Heart right ventricle (tissue), 16 donors: ENCODE data around the gene UPF1. TPM values are rescaled to one million over a fixed set of nuclear protein-coding genes. Genes with fewer than 3 reads are reported as not detected.
A peak's percentile ranks its signal among the peaks of the same experiment; 100 is the strongest.
"Not testable (repeated sequence)": the region's sequence is repeated elsewhere in the genome, so short reads cannot be mapped to it uniquely, and the experiment has no call there.

ENCODE experiments used
- ATAC-seq, 8 donors: fragments of 200-7000 bp; cut with Tn5 transposase; one replicate each; pipeline ENCODE4 v1.9.1; 2020; ENCODE audit warnings: mild to moderate bottlenecking in 8 of 8, moderate library complexity in 8 of 8, moderate number of reproducible peaks in 1 of 8
- DNase-seq, 2 donors: peaks; one replicate each; pipeline ENCODE4 v3.0.0-alpha.2; 2020
- H3K27ac ChIP-seq, 10 donors: fragments of 200-600 bp; sonication (generic) in 2 of 10; one replicate each; pipeline versions ENCODE4 v1.5.0 to v1.8.0; 2020 to 2022; ENCODE audit warnings: mild to moderate bottlenecking in 3 of 10
- H3K27me3 ChIP-seq, 7 donors: fragments of 200-600 bp; one replicate each; pipeline ENCODE4 v1.8.0; 2021 to 2022; ENCODE audit warnings: mild to moderate bottlenecking in 2 of 7
- H3K36me3 ChIP-seq, 9 donors: fragments of 200-600 bp; sonication (generic) in 1 of 9; one replicate each; pipeline versions ENCODE4 v1.5.0 to v1.8.0; 2020 to 2022; ENCODE audit warnings: mild to moderate bottlenecking in 2 of 9
- H3K4me1 ChIP-seq, 9 donors: fragments of 200-600 bp; sonication (generic) in 1 of 9; one replicate each; pipeline versions ENCODE4 v1.5.0 to v1.8.0; 2020 to 2022; ENCODE audit warnings: mild to moderate bottlenecking in 4 of 9
- H3K4me3 ChIP-seq, 10 donors: fragments of 200-600 bp; sonication (generic) in 2 of 10; one replicate each; pipeline versions ENCODE4 v1.5.0 to v1.8.0; 2020 to 2022; ENCODE audit warnings: mild to moderate bottlenecking in 7 of 10, moderate library complexity in 2 of 10
- H3K9me3 ChIP-seq, 11 donors: fragments of 200-600 bp in 10 of 11; sonication (generic) in 2 of 11; one replicate each; pipeline versions ENCODE4 v1.5.0 to v1.8.0; 2013 to 2022; ENCODE audit warnings: mild to moderate bottlenecking in 2 of 11, control low read depth in 1 of 11, moderate library complexity in 1 of 11
- CTCF ChIP-seq, 9 donors: fragments of 200-600 bp; sonication (generic) in 2 of 9; IDR thresholded peaks; one replicate each; pipeline versions ENCODE4 v1.5.0 to v1.8.0; 2021 to 2022; ENCODE audit warnings: antibody characterized with exemption in 9 of 9, mild to moderate bottlenecking in 5 of 9, moderate library complexity in 1 of 9
- WGBS, 2 donors: extraction: QIAGEN DNeasy Blood & Tissue Kit; methylation state at CpG; one replicate each; pipeline ENCODE4 v1.1.7; 2013; ENCODE audit warnings: inconsistent platforms in 1 of 2; 5-methylcytosine and 5-hydroxymethylcytosine counted together
- intact Hi-C, 10 donors: fragments of 100-400 bp; cut with DNase I; formaldehyde crosslinking; loops; one replicate each; pipeline versions ENCODE4 v1.11.1 to v1.14.2; 2022
- polyA plus RNA-seq, 2 donors: library from polyadenylated mRNA; stranded (reverse); fragments of 200-250 nt; gene quantifications; one replicate each; pipeline ENCODE4 v1.2.3, GENCODE V29; 2013
- total RNA-seq, 10 donors: library from RNA; stranded (reverse); fragmentation: NEBNext Ultra II Directional in 3 of 10; extraction: Animal tissue kit (Norgen Biotek cat#: 25700) in 3 of 10; gene quantifications; one replicate each; pipeline versions ENCODE4 v1.2.1 to v1.2.4, GENCODE V29; 2021 to 2023
- donor health status: Arrhythmogenic right ventricular cardiomyopathy.
- donor health status: ischemic (EF 13 %, LVEDD 7.1; RV severe dilation, severe dysfunction).
- donor health status: healthy with polysubstance abuse.
- donor health status: DM: no; HTN: yes; CAD: no.
- donor health status: DM: no; HTN: no; CAD: no.
- donor health status: ischemic (EF 25% LVEDD 6.9; RV normal size, moderate dysfunction).
- donor health status: ischemic (EF 25% LVEDD 5.7; RV mildly dilated, moderate dysfunction).
- donor health status: healthy.
- donor health status: DM: yes; HTN: yes; CAD: no.
- donor health status: Ischemic cardiomyopathy.
- donor health status: ischemic (EF 35%, LVEDD 5.7; RV mildly dilated, moderate dysfunction).
- donor health status: nonischemic (EF 11% LVEDD 7.7; RV severe dilation, severe dysfunction).
- donor health status: DM: yes; HTN: yes; CAD: no.
- donor health status: PGD.
- donor health status: ischemic (EF 29% LVEDD 5.4; RV normal size, mild dysfunction).
- donor health status: nonischemic (EF 23%, LVEDD 6.1; RV moderate dilation, normal function).

Gene UPF1
- total and polyA plus RNA-seq, 12 donors: 25.2 to 44.3 (median 36.8) TPM

GRCh38 chr19:18814063-18814462 lies 17.7 kb upstream of the UPF1 start:
- peak in 1 of 9 donors; percentile 11 for TF ChIP-seq CTCF (IDR thresholded peaks at IDR 0.05)
- WGBS, 2 donors: 40 to 45% methylated on average over 9 of the region's 9 CpGs
- H3K9me3 ChIP-seq: no peaks in the 10 kb centered on the region
- no peaks in the 10 kb centered on the region for H3K36me3 ChIP-seq
- DNase-seq (no peak), ATAC-seq (peak in 4 of 8 donors; percentile 26 to 53 (median 42))
- peaks cover 0 to 5% (median 0%) of the 10 kb centered on the region in 7 donors for H3K27me3 ChIP-seq
- H3K27ac ChIP-seq: no peak overlapping the region
- intact Hi-C loops: no loop called here
- no peak overlapping the region for H3K4me3 ChIP-seq
- H3K4me1 ChIP-seq: peaks cover 0 to 10% (median 0%) of the 10 kb centered on the region in 9 donors

GRCh38 chr19:18815673-18816072 lies 16.1 kb upstream of the UPF1 start:
- ATAC-seq (no peak), DNase-seq (no peak)
- Histone ChIP-seq H3K4me3 (no peak overlapping the region), H3K4me1 (no peaks in the 10 kb centered on the region), H3K27ac (no peak overlapping the region), H3K36me3 (no peaks in the 10 kb centered on the region), H3K27me3 (peaks cover 0 to 5% (median 0%) of the 10 kb centered on the region in 7 donors), H3K9me3 (no peaks in the 10 kb centered on the region)
- no peak for TF ChIP-seq CTCF (IDR thresholded peaks at IDR 0.05)
- intact Hi-C loops: no loop called here
- 86 to 89% methylated on average over 5 of the region's 5 CpGs for WGBS, 2 donors

- H3K36me3 ChIP-seq, H3K27me3 ChIP-seq, H3K9me3 ChIP-seq, H3K4me1 ChIP-seq, ATAC-seq, DNase-seq, intact Hi-C loops, H3K27ac ChIP-seq, H3K4me3 ChIP-seq: not testable (repeated sequence)
- WGBS, 2 donors: 95 to 97% methylated on average over 4 of the region's 4 CpGs
These were observed 15.1 kb upstream of the UPF1 start for GRCh38 chr19:18816645-18817044.

GRCh38 chr19:18817574-18817973 lies 14.2 kb upstream of the UPF1 start:
- Histone ChIP-seq H3K4me1 (no peaks in the 10 kb centered on the region), H3K36me3 (no peaks in the 10 kb centered on the region), H3K27me3 (peaks cover 0 to 5% (median 0%) of the 10 kb centered on the region in 7 donors), H3K4me3 (no peak overlapping the region), H3K27ac (no peak overlapping the region), H3K9me3 (no peaks in the 10 kb centered on the region)
- WGBS, 2 donors: 83 to 88% methylated on average over 9 of the region's 9 CpGs
- TF ChIP-seq CTCF (IDR thresholded peaks at IDR 0.05): no peak
- intact Hi-C loops: no loop called here
- DNase-seq (no peak), ATAC-seq (no peak)

- H3K9me3 ChIP-seq: peaks cover 0 to 23% (median 8%) of the 10 kb centered on the region in 11 donors
- H3K4me3 ChIP-seq: no peak overlapping the region
- no peak overlapping the region for H3K27ac ChIP-seq
- WGBS, 2 donors: 54 to 55% methylated on average over 6 of the region's 6 CpGs
- no peaks in the 10 kb centered on the region for H3K36me3 ChIP-seq
- ATAC-seq: no peak
- intact Hi-C loops: no loop called here
- peaks cover 0 to 11% (median 0%) of the 10 kb centered on the region in 7 donors for H3K27me3 ChIP-seq
- no peak for TF ChIP-seq CTCF (IDR thresholded peaks at IDR 0.05)
- no peak for DNase-seq
- H3K4me1 ChIP-seq: peaks cover 4 to 20% (median 17%) of the 10 kb centered on the region in 9 donors
These were observed 3.0 kb upstream of the UPF1 start for GRCh38 chr19:18828786-18829185.
